ENCODE results near the gene PPP3CA.

The PPP3CA gene

GRCh38 chr4:101155368-101155767 lies 192.0 kb downstream of the PPP3CA start:
- DNase-seq (ENCODE audit: low spot score) (no peak), ATAC-seq (ENCODE audit: low read depth) (peak; percentile 95)
- no peaks in the 10 kb centered on the region for H3K27me3 ChIP-seq (ENCODE audit: insufficient read depth, poor library complexity, severe bottlenecking)
- TF ChIP-seq CTCF (IDR thresholded peaks at IDR 0.05; ENCODE audit: poor library complexity, severe bottlenecking) = no peak
- no peak overlapping the region for H3K4me3 ChIP-seq (ENCODE audit: severe bottlenecking)
- no peaks in the 10 kb centered on the region for H3K36me3 ChIP-seq (ENCODE audit: low read depth)
- peak overlapping the region; percentile 76 for H3K27ac ChIP-seq (ENCODE audit: poor library complexity, severe bottlenecking)
- H3K9me3 ChIP-seq (ENCODE audit: severe bottlenecking) = no peaks in the 10 kb centered on the region
- peaks cover 38% of the 10 kb centered on the region for H3K4me1 ChIP-seq (ENCODE audit: insufficient read depth, poor library complexity, severe bottlenecking)

GRCh38 chr4:101153653-101154052 lies 193.7 kb downstream of the PPP3CA start:
- Histone ChIP-seq H3K4me3 (ENCODE audit: severe bottlenecking) (no peak overlapping the region), H3K27me3 (ENCODE audit: insufficient read depth, poor library complexity, severe bottlenecking) (no peaks in the 10 kb centered on the region), H3K36me3 (ENCODE audit: low read depth) (no peaks in the 10 kb centered on the region), H3K27ac (ENCODE audit: poor library complexity, severe bottlenecking) (no peak overlapping the region), H3K4me1 (ENCODE audit: insufficient read depth, poor library complexity, severe bottlenecking) (peaks cover 37% of the 10 kb centered on the region), H3K9me3 (ENCODE audit: severe bottlenecking) (no peaks in the 10 kb centered on the region)
- DNase-seq (ENCODE audit: low spot score) (no peak), ATAC-seq (ENCODE audit: low read depth) (no peak)
- TF ChIP-seq CTCF (IDR thresholded peaks at IDR 0.05; ENCODE audit: poor library complexity, severe bottlenecking) = no peak

GRCh38 chr4:101152521-101152920 lies 194.8 kb downstream of the PPP3CA start:
- H3K4me3 ChIP-seq (ENCODE audit: severe bottlenecking) = no peak overlapping the region
- ATAC-seq (ENCODE audit: low read depth) (no peak), DNase-seq (ENCODE audit: low spot score) (no peak)
- TF ChIP-seq CTCF (IDR thresholded peaks at IDR 0.05; ENCODE audit: poor library complexity, severe bottlenecking) = no peak
- no peaks in the 10 kb centered on the region for H3K27me3 ChIP-seq (ENCODE audit: insufficient read depth, poor library complexity, severe bottlenecking)
- no peaks in the 10 kb centered on the region for H3K9me3 ChIP-seq (ENCODE audit: severe bottlenecking)
- no peaks in the 10 kb centered on the region for H3K36me3 ChIP-seq (ENCODE audit: low read depth)
- peaks cover 27% of the 10 kb centered on the region for H3K4me1 ChIP-seq (ENCODE audit: insufficient read depth, poor library complexity, severe bottlenecking)
- H3K27ac ChIP-seq (ENCODE audit: poor library complexity, severe bottlenecking) = no peak overlapping the region

- TF ChIP-seq CTCF (IDR thresholded peaks at IDR 0.05; ENCODE audit: poor library complexity, severe bottlenecking) = no peak
- DNase-seq (ENCODE audit: low spot score) = no peak
- Histone ChIP-seq H3K4me3 (ENCODE audit: severe bottlenecking) (no peak overlapping the region), H3K27me3 (ENCODE audit: insufficient read depth, poor library complexity, severe bottlenecking) (no peaks in the 10 kb centered on the region), H3K27ac (ENCODE audit: poor library complexity, severe bottlenecking) (no peak overlapping the region), H3K9me3 (ENCODE audit: severe bottlenecking) (no peaks in the 10 kb centered on the region), H3K4me1 (ENCODE audit: insufficient read depth, poor library complexity, severe bottlenecking) (no peaks in the 10 kb centered on the region), H3K36me3 (ENCODE audit: low read depth) (no peaks in the 10 kb centered on the region)
- no peak for ATAC-seq (ENCODE audit: low read depth)
Observed at GRCh38 chr4:101148551-101148950, 198.8 kb downstream of the PPP3CA start.

GRCh38 chr4:101147283-101147682 lies 200.0 kb downstream of the PPP3CA start:
- Histone ChIP-seq H3K27ac (ENCODE audit: poor library complexity, severe bottlenecking) (no peak overlapping the region), H3K36me3 (ENCODE audit: low read depth) (no peaks in the 10 kb centered on the region), H3K27me3 (ENCODE audit: insufficient read depth, poor library complexity, severe bottlenecking) (no peaks in the 10 kb centered on the region), H3K9me3 (ENCODE audit: severe bottlenecking) (no peaks in the 10 kb centered on the region), H3K4me1 (ENCODE audit: insufficient read depth, poor library complexity, severe bottlenecking) (no peaks in the 10 kb centered on the region), H3K4me3 (ENCODE audit: severe bottlenecking) (no peak overlapping the region)
- ATAC-seq (ENCODE audit: low read depth) = no peak
- TF ChIP-seq CTCF (IDR thresholded peaks at IDR 0.05; ENCODE audit: poor library complexity, severe bottlenecking) = no peak
- DNase-seq (ENCODE audit: low spot score) = no peak

Measured in RWPE2 (cell line).